Stimulated activated memory B cell treated with anti-CD40 and anti-IgM and Interleukin-4, amounts not matched to agents 10 μg/mL and 1 μg/mL and 100 μg/mL, for 72 hours (primary cell): ENCODE results near the gene CCNJ.

Experiments
- ATAC-seq: fragments of 150-1000 bp; cut with Tn5 transposase; 2 replicates; pipeline ENCODE4 v1.10.0; 2021
- H3K27ac Mint-ChIP-seq: one replicate; pipeline ENCODE4 v1.8.0; 2022; ENCODE audit warnings: mild to moderate bottlenecking, mixed read lengths
- H3K27me3 Mint-ChIP-seq: one replicate; pipeline ENCODE4 v1.8.0; 2022; ENCODE audit warnings: mixed read lengths
- H3K36me3 Mint-ChIP-seq: one replicate; pipeline ENCODE4 v1.8.0; 2022; ENCODE audit warnings: mixed read lengths
- H3K4me1 Mint-ChIP-seq: one replicate; pipeline ENCODE4 v1.8.0; 2022; ENCODE audit warnings: mixed read lengths
- H3K4me3 Mint-ChIP-seq: one replicate; pipeline ENCODE4 v1.8.0; 2022; ENCODE audit warnings: mild to moderate bottlenecking, moderate library complexity, mixed read lengths
- H3K9me3 Mint-ChIP-seq: one replicate; pipeline ENCODE4 v1.8.0; 2022; ENCODE audit warnings: mixed read lengths

Gene CCNJ

DNA sequence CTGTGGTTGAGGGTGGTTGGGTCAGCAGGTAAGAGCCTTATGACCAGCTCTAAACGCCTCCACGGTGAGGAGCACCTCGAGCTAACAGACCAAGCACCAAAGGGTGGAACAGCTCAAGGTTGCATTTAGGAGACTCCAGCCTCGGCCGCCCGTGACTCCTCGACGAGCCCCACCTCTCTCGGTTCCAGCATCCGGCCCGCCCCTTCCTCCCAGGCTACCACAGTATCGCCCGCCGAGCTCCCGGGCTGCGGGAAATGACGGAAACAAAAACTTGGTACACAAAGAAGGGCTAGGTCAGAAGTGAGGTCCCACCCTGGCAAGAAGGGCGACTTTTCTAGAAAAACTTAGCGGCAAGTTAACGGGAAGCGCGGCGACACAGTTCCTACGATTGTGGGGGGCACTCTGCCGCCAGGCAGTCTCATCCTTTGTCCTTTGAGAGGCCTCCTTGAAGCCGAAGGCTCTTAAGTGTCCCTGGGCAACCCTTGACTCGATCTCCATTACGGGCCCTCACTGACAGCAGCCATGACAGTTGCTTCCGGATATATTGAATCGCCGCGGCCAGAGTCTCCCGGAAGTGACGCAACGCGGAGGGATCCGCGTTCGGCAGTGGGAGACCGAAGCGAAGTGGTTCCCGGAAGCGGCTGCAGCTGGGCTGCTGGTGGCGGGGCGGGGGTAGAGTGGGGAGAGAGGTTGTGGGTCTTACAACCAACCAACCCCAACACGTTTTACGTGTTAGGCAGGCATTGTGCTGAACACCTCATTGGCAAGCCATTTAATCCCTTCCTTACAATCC lies 46.5 kb downstream of the CCNJ start:
- Mint-ChIP-seq H3K4me3 (peak overlapping the region; percentile 80), H3K27ac (peak overlapping the region; percentile 92), H3K9me3 (peaks cover 3% of the 10 kb centered on the region), H3K4me1 (no peaks in the 10 kb centered on the region), H3K27me3 (peaks cover 31% of the 10 kb centered on the region), H3K36me3 (peaks cover 13% of the 10 kb centered on the region)
- peak; percentile 96 for ATAC-seq

DNA sequence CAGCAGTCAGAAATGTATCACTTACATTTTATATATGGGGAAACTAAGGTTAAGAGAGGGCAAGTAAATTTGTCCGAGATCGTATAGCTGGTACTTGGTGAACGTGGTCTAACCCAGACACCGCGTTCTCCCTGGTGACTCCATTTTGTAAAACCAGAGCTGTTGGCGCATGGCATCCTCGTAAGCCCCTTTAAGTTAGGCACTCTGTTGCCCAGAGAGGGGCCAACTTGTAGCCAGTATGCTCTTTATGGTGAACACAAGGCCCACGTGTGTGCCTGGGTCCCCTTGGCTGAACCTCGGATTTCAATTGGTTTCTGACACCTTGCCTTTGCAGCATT lies 47.0 kb downstream of the CCNJ start:
- H3K9me3 Mint-ChIP-seq, result peaks cover 3% of the 10 kb centered on the region
- no peak for ATAC-seq
- H3K27me3 Mint-ChIP-seq, result peaks cover 37% of the 10 kb centered on the region
- peak overlapping the region; percentile 80 for H3K4me3 Mint-ChIP-seq
- H3K27ac Mint-ChIP-seq, result peak overlapping the region; percentile 92
- H3K4me1 Mint-ChIP-seq, result no peaks in the 10 kb centered on the region
- H3K36me3 Mint-ChIP-seq, result peaks cover 7% of the 10 kb centered on the region

DNA sequence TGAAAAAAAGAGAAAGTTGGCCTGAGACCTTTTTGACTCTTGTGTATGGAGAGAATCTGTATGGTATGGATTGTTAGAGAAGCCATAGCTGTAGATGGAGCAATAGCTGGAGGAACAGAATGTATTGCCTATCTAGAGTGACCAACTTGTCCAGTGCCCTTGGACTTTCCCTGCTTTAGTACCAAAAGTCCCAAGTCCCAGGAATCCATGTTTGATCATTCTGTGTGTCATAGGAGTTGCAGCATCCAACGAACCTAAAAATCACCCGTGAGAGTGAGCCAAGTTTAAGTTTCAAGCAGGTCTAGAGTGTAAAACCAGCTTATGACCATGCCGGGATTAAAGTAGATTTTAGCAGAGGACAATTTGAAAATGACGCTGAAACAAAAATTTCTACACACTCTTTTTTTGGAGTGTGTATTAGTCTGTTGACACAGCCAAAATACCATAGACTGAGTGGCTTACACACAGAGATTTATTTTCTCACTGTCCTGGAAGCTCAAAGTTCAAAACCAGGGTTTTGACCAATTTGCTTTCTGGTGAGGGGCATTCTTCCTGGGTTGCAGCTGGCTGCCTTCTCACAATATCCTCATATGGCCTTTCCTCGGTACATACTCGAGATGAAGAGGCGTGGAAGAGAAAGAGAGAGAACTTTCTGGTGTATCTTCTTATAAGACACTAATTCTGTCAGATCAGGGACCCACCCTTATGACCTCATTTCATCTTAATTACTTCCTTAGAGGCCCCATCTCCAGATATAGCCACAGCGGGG lies 49.8 kb downstream of the CCNJ start:
- Mint-ChIP-seq H3K27ac (no peak overlapping the region), H3K27me3 (peaks cover 65% of the 10 kb centered on the region), H3K9me3 (peaks cover 3% of the 10 kb centered on the region)

DNA sequence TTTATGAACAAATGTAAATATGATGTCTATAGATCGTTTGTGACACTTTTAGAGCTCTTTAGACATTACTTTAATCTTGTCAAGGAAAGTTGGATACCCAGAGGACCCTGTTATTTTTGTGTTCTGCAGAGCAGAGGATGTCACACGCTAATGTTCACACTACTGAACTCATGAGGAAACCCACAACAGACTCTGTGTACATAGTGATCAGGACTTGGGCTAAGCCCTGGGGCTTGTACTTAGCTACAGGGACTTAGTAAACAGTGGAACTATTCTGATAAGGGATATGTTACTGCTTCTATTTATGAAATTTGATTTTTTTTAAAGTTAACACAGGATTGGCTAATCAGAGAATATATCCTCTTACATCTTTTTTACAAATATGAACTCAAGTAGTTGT lies 50.6 kb downstream of the CCNJ start:
- peaks cover 6% of the 10 kb centered on the region for H3K4me1 Mint-ChIP-seq
- H3K9me3 Mint-ChIP-seq, result peaks cover 3% of the 10 kb centered on the region
- no peak overlapping the region for H3K27ac Mint-ChIP-seq
- no peak for ATAC-seq
- H3K36me3 Mint-ChIP-seq, result peaks cover 7% of the 10 kb centered on the region
- H3K4me3 Mint-ChIP-seq, result no peak overlapping the region
- peaks cover 72% of the 10 kb centered on the region for H3K27me3 Mint-ChIP-seq

More for the DNA sequence above, 49.8 kb downstream of the CCNJ start:
- no peak overlapping the region for H3K4me3 Mint-ChIP-seq
- ATAC-seq, result no peak
- peaks cover 6% of the 10 kb centered on the region for H3K4me1 Mint-ChIP-seq
- peaks cover 7% of the 10 kb centered on the region for H3K36me3 Mint-ChIP-seq

DNA sequence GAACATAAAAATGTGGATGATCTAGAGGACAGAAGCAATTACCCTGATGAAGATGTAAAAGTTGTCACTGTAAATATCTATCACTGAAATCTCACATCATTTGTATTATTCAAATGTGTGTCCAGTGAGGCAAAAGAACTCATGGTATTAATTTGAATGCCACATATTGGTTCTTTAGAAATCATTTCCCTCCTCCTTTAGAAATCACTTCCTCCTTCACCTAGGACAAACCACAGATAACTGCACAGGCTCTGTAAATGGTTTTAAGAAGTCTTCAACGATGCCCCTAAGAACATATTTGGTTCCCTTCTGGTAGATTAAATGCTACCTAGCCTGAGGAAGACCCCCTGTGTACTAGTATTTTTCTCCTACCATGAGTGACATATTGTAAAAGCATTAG lies 53.6 kb downstream of the CCNJ start:
- no peak overlapping the region for H3K27ac Mint-ChIP-seq
- no peak for ATAC-seq
- peaks cover 3% of the 10 kb centered on the region for H3K9me3 Mint-ChIP-seq
- H3K4me3 Mint-ChIP-seq, result no peak overlapping the region
- peaks cover 6% of the 10 kb centered on the region for H3K4me1 Mint-ChIP-seq
- H3K27me3 Mint-ChIP-seq, result peaks cover 96% of the 10 kb centered on the region
- H3K36me3 Mint-ChIP-seq, result peaks cover 7% of the 10 kb centered on the region

DNA sequence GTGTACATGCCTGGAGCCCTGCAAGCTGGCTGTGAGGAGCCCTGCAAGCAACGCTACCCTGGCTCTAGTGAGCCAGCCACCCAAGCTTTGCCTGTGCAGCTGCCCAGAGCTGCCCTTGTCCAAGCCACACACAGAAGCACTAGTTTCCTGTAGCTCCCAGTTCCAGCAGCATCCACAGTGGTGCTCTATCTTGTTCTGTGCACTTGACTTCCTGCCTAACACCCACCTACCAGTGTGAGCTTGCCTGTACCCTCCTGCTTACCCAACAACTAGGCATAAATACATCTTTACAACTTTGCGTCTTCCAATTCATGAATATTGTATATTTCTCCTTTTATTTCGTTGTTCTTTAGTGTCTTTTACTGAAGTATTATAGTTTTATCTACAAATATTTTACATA lies 54.5 kb downstream of the CCNJ start:
- Mint-ChIP-seq H3K27me3 (peaks cover 87% of the 10 kb centered on the region), H3K4me1 (peaks cover 6% of the 10 kb centered on the region), H3K36me3 (peaks cover 3% of the 10 kb centered on the region), H3K27ac (no peak overlapping the region), H3K4me3 (no peak overlapping the region), H3K9me3 (no peaks in the 10 kb centered on the region)
- ATAC-seq, result no peak

DNA sequence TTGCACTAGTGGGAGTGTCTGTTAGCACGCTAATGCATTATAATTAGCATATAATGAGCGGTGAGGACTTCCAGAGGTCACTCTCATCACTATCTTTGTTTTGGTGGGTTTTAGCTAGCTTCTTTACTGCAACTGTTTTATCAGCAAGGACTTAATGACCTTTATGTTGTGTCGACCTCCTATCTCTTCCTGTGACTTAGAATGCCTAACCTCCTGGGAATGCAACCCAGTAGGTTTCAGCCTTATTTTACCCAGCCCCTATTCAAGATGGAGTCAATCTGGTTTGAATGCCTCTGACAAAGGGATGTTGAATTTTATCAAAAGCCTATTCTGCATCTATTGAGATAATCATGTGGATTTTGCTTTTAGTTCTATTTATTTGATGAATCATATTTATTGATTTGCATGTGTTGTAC lies 64.2 kb downstream of the CCNJ start:
- Mint-ChIP-seq H3K27me3 (peaks cover 77% of the 10 kb centered on the region), H3K9me3 (peaks cover 7% of the 10 kb centered on the region), H3K36me3 (peaks cover 6% of the 10 kb centered on the region), H3K27ac (no peak overlapping the region), H3K4me3 (no peak overlapping the region), H3K4me1 (no peaks in the 10 kb centered on the region)
- no peak for ATAC-seq
